GM03348 (cell line): ENCODE data around the gene ASIC3.
"Not testable (repeated sequence)": the region's sequence is repeated elsewhere in the genome, so short reads cannot be mapped to it uniquely, and the experiment has no call there.

Experiments
- DNase-seq: peaks from one replicate; pipeline ENCODE4 v3.0.0; 2012; ENCODE audit warnings: low spot score

Gene ASIC3

DNA sequence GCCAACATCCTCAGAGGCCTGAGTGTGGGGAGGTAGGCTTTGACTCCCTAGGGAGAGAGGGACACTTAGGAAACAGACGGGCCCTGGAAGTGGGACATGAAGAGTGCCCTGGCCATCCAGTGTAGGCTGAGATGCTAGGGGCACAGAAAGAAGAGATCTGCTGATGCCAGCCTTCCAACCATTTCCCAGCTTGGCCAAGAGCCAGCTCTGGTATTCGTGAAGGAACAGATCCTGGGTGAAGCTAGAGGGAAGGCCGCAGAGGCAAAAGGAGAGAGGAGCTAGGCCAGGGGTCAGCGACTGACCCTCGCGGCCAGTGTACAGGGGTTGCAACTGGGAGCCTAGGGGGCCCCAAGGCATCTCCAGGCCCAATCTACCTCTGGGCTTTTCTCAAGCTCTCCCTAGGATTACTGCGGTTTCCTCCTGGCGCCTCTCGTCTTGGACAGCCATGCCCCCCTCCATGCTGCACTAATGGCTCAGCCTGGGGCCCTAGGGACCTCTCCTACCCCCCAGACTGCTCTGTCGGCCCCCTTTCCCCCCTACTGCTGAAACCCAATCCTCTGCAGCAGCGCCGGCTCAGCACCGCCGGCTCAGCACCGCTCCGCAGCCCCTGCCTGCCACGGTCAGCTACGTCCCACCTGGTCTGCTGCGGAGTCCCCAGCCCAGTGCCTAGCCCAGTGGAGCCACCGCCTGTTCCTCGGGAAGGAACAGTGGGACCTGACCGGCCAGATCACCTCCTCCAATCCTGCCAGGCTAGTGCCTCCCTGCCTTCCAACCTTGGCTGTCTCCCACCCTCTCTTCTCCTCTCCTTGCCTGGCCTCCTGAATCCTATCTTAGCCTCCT is at the start of gene ASIC3:
Gene ASIC3, plus strand, starts transcription at position 556 of the 840 bp plus-strand sequence. CDS start 355 bp downstream, outside the sequence.
- no peak for DNase-seq

DNA sequence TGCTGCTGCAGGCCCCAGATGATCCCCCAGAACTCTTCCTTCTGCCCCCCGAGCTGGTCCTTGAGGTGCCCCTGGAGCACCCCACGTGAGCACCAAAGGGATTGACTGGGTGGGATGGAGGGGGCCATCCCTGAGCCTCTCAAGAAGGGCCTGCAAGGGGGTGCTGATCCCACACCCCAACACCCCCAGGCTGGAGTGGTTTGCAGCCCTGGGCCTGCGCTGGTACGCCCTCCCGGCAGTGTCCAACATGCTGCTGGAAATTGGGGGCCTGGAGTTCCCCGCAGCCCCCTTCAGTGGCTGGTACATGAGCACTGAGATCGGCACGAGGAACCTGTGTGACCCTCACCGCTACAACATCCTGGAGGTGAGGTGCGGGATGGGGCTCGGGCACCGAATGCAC is 49.3 kb upstream of the ASIC3 start:
- no peak for DNase-seq

DNA sequence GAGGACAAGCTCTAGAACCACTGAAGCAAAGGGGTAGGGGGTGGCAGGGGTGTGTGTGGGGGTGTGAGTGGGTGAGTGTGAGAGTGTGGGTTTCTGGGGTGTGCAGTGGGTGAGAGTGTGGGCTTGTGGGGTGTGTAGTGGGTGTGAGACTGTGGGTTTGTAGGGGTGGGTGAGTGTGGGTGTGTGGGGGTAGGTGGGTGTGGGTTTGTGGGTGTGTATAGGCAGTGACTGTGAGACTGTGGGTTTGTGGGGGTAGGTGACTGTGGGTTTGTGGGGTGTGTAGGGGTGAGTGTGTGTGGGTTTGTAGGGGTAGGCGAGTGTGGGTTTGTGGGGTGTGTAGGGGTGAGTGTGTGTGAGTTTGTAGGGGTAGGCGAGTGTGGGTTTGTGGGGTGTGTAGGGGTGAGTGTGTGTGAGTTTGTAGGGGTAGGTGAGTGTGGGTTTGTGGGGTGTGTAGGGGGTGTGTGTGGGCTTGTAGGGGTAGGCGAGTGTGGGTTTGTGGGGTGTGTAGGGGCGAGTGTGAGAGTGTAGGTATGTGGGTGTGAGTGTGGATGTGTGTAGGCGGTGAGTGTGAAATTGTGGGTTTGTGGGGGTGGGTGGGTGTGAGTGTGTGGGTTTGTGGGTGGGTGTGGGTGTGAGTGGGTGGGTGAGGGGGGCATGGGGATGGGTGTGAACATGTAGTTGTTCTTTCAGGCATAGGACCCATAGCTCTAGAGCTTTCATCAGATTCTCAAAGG is 48.7 kb upstream of the ASIC3 start:
- no peak for DNase-seq

DNA sequence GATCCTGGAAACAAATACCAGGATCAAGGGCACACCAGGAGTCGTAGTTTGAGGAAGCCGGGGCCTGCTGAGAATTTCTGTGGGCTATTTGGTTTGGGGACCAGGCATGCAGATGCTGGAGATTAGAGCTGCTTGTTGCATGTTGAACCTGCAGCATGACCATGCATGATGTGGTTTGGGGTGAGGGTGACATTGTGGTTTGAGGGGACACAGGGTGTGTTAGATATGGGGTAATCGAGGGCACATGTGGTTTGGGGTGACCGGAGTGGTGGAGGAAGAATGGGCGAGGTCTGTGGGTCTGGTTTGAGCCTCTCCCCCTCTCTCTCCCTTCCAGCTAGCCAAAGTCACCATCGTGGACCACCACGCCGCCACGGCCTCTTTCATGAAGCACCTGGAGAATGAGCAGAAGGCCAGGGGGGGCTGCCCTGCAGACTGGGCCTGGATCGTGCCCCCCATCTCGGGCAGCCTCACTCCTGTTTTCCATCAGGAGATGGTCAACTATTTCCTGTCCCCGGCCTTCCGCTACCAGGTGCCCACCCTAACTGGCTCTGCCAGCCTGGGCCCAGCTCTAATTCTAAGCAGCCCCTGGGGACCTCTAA is 47.3 kb upstream of the ASIC3 start:
- no peak for DNase-seq

DNA sequence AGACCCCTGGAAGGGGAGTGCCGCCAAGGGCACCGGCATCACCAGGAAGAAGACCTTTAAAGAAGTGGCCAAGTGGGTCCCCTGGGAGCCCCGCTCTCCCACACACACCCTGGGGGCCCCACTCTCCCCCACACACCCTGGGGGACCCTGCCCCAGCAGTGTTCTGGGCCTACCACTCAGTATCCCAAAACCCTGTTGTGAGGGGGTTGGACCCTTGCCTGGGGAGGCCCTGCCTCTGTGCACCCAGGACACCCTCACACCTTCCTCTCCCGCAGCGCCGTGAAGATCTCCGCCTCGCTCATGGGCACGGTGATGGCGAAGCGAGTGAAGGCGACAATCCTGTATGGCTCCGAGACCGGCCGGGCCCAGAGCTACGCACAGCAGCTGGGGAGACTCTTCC is 46.8 kb upstream of the ASIC3 start:
- DNase-seq = no peak

DNA sequence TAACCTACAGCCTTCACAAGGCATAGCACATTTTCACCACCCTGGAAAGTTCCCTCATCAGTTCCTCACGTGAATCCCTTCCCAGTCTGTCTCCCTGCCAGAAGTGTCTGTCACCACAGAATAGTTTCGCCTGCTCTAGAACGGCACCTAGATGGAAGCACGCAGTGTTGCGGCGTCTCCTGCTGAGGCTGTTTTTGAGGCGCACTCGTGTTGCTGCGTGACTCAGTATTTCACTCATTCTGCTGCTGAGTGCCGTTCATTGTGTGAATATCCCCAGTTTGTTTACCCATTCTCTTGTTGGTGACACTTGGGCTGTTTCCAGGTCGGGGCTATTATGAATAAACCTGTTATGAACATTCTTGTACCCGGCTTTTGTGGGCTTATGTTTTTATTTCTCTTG is 44.8 kb upstream of the ASIC3 start:
- no peak for DNase-seq

DNA sequence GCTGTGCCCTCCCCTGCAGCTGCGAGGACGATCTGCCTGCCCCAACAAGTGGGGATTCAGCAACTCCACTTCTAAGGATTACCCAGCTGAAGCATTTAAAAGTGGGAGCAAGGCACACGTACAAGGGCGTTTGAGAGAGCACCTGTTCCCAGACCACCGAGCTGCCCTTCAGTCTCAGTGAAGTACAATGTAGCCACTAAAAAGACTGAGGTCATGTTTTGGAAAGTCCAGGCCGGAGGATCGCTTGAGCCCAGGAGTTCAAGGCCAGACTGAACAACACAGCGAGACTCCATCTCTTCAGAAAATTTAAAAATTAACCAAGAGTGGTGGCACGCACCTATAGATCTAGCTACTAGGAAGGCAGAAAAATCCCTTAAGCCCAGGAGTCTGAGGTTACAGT is 42.8 kb upstream of the ASIC3 start:
- DNase-seq = no peak

DNA sequence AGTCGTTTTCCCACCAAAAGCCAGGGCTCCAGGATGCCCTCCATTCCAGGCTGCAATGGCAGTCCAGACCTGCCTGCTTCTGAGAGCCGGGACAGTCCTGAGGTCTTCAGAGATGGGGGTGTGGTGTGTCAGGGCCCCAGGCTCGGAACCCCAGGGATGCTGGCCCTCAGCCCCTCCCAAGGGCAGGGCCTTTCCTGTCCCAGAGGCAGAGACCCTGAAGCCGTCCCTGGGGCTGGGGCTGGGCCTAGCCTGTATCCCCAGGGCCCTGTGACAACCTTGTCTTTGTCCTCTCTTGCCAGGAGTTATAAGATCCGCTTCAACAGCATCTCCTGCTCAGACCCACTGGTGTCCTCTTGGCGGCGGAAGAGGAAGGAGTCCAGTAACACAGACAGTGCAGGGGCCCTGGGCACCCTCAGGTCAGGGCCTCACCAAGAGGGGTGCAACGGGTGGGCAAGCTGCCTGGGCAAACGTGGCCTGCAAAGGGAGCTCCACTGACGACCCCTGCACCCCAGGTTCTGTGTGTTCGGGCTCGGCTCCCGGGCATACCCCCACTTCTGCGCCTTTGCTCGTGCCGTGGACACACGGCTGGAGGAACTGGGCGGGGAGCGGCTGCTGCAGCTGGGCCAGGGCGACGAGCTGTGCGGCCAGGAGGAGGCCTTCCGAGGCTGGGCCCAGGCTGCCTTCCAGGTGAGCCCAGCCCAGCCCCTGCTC is 41.6 kb upstream of the ASIC3 start:
- DNase-seq = no peak

DNA sequence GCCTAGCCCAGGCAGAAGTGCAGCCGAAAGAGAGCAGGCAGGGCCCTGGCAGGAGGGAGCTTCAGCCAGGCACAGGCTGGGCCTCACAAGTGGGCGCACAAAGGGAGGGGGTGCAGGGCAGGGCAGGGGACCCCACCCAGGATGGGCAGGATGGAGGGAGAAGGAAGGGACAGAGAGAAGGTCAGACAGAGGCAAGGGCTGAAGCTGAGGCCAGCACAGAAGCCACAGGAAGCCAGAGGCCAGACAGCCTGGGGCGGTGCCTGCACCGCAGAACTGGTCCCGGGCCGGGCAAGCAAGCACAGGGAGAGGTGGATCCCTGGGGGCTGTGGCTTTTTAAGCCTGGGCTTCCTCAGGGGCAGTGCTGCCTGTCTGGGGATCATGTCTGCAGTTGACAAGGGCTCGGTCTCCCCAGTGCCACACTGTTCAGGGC is 40.8 kb upstream of the ASIC3 start:
- no peak for DNase-seq

DNA sequence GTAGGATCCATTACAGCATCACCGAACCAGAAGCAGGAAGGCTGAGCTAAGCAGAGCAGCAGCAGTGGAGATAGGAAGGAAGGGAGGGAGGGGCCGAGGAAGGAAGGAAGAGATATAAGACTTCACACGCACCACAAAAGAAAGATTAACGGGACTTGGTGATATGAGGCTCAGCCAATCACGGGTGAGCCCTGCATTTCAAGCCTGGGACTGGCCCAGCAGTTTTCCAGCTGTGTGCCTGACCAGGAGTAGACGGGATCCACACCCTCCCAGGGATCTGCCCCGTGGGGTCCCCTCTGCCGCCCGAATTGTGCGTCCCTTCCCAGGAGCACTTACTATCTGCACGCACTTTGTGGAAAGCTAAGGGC is 40.2 kb upstream of the ASIC3 start:
- DNase-seq = no peak

DNA sequence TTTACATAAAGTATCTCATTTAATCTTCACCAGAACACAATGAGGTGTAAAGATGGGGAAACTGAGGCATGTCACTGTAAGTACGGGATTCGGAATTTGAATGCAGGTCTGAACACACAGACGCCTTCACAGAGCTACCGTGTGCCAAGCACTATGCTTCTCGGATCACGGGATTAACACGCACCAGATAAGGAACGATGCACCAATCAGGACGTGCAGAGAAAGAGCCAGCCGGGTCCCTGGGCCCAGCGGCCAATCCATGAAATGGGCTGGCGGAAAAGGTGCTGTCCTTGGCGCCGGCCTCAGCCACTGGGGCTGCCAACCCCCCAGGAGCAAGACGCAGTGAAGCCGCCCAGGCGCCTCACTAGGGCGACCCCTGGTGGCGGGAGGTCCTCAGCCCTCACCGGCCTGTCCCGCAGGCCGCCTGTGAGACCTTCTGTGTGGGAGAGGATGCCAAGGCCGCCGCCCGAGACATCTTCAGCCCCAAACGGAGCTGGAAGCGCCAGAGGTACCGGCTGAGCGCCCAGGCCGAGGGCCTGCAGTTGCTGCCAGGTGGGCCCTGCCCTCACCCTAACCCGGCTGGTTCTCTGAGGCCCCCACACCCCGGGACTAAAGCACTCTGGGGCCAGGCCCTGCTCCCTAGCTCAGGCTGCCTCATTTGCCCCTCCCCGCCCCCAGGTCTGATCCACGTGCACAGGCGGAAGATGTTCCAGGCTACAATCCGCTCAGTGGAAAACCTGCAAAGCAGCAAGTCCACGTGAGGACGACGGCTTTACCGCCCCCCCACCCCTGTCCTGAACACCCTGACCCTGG is 39.6 kb upstream of the ASIC3 start:
- DNase-seq = peak; percentile 84

DNA sequence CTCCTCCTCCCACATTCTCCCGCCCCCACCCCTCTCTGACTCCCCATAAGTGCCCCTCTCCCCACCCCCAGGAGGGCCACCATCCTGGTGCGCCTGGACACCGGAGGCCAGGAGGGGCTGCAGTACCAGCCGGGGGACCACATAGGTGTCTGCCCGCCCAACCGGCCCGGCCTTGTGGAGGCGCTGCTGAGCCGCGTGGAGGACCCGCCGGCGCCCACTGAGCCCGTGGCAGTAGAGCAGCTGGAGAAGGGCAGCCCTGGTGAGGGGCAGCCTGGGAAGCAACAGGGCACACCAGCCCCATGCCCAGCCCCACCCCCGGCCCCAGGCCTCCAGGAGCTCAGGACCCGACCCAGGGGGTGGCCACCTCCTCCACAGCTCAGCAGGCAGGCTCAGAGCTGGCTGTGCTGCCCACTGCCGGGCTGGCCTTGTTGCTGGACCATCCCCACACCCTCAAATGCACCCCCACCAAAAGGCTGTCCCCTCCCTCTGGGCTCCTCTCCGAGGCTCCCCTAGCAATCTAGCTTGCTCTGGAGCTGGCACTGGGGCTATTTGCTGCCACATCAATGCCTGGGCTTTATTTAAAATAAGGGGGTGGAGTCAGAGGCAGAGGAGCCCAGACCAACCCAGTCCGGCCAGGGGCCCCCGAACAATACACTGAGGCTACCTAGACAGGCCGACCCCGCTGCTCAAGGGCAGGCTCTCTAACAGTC is 38.8 kb upstream of the ASIC3 start:
- no peak for DNase-seq

DNA sequence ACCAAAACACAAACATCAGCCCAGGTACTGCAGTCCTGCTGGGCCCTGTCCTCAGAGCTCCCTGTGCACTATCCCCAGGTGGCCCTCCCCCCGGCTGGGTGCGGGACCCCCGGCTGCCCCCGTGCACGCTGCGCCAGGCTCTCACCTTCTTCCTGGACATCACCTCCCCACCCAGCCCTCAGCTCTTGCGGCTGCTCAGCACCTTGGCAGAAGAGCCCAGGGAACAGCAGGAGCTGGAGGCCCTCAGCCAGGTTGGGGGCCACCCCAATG is 38.4 kb upstream of the ASIC3 start:
- no peak for DNase-seq

DNA sequence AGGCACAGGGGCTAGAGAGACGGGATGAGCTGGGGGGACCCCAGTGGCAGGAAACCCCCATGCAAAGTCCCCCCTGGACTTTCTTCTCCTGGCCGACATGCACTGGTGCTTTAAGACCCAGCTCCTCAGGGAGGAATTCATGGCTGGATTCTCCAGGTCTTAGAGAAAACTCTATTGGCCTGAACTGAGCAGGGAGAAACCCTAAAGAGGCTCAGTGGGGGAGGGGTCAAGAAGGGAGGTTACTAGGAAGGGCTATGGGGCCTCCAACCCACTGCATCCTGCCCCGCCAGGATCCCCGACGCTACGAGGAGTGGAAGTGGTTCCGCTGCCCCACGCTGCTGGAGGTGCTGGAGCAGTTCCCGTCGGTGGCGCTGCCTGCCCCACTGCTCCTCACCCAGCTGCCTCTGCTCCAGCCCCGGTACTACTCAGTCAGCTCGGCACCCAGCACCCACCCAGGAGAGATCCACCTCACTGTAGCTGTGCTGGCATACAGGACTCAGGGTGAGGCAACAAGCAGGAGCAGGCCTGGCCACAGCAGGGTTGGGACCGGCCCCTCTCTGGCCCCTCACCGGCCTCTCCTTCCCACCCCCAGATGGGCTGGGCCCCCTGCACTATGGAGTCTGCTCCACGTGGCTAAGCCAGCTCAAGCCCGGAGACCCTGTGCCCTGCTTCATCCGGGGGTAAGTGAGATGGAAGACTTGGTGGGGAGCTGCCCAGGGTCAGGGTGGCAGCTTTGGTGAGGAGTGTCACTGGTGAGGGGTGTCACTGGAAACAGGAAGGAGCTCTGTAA is 37.8 kb upstream of the ASIC3 start:
- no peak for DNase-seq

DNA sequence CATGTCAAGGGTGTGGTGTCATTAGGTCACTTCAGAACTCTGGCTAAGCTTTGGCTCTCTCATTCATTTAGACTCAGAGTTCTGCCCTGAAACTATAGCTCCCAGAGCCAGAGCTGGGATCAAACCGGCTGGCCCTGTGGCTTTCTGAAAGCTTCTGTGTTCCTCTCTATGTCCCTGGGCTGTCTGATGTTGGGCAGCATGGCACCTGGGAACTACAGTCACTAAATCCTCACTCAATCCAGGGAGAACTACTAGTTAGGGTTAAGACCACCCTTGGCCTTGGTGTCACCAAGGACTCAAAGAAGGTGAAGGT is 37.3 kb upstream of the ASIC3 start:
- DNase-seq = no peak

DNA sequence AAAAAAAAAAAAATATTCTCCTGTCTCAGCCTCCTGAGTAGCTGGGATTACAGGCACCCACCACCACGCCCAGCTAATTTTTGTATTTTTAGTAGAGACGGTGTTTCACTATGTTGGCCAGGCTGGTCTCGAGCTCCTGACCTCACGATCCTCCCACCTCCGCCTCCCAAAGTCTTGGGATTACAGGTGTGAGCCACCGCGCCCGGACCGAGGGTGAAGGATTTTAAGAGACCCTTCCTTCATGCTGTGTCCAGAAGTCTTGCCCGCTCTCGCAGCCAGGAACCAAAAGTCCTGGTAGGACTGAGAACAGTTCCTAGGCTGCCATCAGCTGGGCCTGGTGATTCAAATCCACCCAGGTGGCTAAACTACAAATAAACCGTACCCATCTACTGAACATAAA is 36.7 kb upstream of the ASIC3 start:
- DNase-seq = not testable (repeated sequence)

DNA sequence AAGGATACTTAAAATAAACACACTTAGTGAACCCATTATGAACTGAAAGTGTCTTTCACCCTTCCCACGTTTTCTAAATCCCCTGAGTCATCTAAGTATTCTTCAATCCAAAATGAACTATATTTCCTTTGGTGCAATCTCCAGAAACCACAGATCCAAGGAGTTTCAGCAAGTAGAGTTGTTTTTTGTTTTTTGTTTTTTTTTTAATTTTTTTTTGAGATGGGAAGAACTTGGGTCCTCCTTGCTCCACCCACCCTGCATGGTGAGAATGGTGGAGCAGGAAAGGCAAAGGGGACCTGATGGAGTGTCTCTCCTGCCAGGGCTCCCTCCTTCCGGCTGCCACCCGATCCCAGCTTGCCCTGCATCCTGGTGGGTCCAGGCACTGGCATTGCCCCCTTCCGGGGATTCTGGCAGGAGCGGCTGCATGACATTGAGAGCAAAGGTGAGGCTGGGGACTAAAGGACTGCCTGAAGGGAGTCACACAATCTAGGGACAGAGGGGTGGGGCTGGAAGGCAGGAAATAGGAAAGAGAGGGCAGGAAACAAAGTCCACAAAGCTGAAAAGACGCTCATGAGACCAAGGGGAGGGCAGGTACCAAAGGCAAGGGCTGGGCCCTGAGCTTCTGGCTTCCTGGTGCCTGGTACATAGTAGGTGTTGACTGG is 36.2 kb upstream of the ASIC3 start:
- DNase-seq = no peak

DNA sequence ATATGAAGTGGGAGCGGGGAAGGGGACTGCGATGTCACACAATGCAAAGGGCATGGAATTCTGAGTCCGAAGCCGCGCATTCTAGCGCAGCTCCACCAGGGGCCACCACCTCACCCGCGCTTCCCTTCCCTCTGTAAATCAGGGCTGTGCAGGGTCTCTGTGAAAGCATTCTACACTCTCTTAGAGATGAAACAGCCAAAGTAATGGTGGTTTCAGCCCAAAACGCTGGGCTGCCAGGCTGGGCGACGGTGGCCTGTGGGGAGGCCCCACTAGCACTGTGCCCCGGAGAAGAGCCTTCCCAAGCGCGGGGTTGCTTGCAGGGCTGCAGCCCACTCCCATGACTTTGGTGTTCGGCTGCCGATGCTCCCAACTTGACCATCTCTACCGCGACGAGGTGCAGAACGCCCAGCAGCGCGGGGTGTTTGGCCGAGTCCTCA is 35.4 kb upstream of the ASIC3 start:
- DNase-seq = peak; percentile 73

DNA sequence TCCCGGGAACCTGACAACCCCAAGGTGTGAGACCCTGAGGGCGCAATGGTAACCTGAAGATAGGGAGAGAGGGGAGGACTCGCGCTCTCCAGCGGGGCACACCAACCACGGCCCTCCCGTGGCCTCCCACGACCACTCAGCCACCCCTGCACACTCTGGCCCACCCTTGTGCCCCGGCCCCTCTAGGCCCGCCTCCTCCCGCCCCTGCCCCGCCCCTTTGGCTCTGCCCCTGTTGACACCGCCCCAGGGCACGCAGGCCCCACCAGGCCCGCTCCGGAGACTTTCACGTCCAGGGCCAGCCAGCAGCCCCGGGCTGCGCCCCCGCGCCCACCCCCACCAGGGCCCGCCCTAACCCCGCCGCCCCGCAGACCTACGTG is 35.0 kb upstream of the ASIC3 start:
- peak; percentile 50 for DNase-seq
